Measurements from ENCODE around the gene OR5T1. TPM values are rescaled to one million over a fixed set of nuclear protein-coding genes. Genes with fewer than 3 reads are reported as not detected.

The OR5T1 gene
- total RNA-seq, 1 experiment from 2014 or later, result not detected

DNA sequence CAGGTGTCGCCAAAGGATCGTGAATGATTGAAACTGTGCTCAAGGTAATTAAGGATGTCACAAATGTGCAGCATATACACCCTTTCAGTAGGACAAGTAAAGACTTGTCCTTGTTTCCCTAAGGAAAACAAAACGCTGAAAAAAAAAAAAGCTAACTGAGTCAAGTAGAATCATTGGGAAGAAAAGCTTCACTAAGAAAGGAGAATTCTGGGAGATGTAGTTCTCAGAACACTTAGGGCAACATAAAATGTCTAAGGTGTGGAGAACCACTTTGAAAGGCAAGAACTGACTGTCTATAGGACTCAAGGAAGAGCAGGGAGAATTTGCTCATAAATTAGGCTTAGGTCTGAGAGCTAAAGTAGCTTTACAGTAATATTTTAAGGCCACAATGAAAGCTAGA lies 2.9 kb upstream of the OR5T1 start:
- CTCF ChIA-PET, result no interaction called here
- H3K27me3 ChIP-seq (ENCODE audit: insufficient read depth, low read length), result no peaks in the 10 kb centered on the region
- no peak for ATAC-seq
- POLR2A ChIA-PET, result no interaction called here
- H3K9me2 ChIP-seq (ENCODE audit: insufficient read depth), result no peaks in the 10 kb centered on the region
- peaks cover 0 to 15% of the 10 kb centered on the region in 2 experiments; a peak in 3 of 4 replicates for H3K9me3 ChIP-seq (ENCODE audit: control insufficient read depth in 1 of 2, insufficient read depth in 1 of 2, low read depth in 1 of 2, low read length in 2 of 2)
- RAD21 ChIA-PET (ENCODE audit: low non-redundant PET in 1 of 2, low total read pairs in 2 of 2, uncharacterized antibody in 2 of 2, unreplicated experiment in 2 of 2), result no interaction called here
- no peak for TF ChIP-seq RAD21 (IDR thresholded peaks at IDR 0.05; ENCODE audit: low read depth)
- TF ChIP-seq CEBPB (IDR thresholded peaks at IDR 0.05; ENCODE audit: low read depth), result no peak
- TF ChIP-seq, protein P1, sequence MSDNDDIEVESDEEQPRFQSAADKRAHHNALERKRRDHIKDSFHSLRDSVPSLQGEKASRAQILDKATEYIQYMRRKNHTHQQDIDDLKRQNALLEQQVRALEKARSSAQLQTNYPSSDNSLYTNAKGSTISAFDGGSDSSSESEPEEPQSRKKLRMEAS (IDR thresholded peaks at IDR 0.05), result no peak
- no peak for TF ChIP-seq SIN3A (IDR thresholded peaks at IDR 0.05; ENCODE audit: low read depth)
- TF ChIP-seq, protein P2, sequence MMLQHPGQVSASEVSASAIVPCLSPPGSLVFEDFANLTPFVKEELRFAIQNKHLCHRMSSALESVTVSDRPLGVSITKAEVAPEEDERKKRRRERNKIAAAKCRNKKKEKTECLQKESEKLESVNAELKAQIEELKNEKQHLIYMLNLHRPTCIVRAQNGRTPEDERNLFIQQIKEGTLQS (IDR thresholded peaks at IDR 0.05), result no peak
- no peak for TF ChIP-seq EGR1 (IDR thresholded peaks at IDR 0.05; ENCODE audit: low read depth)
- no peak for TF ChIP-seq ZNF274 (IDR thresholded peaks at IDR 0.05; ENCODE audit: low read depth, low read length)
- no peak for TF ChIP-seq POLR2A (IDR thresholded peaks at IDR 0.05; ENCODE audit: borderline replicate concordance, extremely low read depth, insufficient read depth, insufficient read length)
- no peak for TF ChIP-seq POLR2AphosphoS5 (IDR thresholded peaks at IDR 0.05; ENCODE audit: low read depth, low read length)
- TF ChIP-seq EZH2phosphoT487 (IDR thresholded peaks at IDR 0.05; ENCODE audit: borderline replicate concordance), result no peak
- TF ChIP-seq SP1 (IDR thresholded peaks at IDR 0.05; ENCODE audit: low read depth), result no peak
- no peak for TF ChIP-seq SRF (IDR thresholded peaks at IDR 0.05; ENCODE audit: low read depth)
- no TSS peak for BruUV-seq (replicated peaks)
- H3K9ac ChIP-seq (ENCODE audit: low read length), result no peak overlapping the region
- H4K20me1 ChIP-seq (ENCODE audit: insufficient read depth), result no peaks in the 10 kb centered on the region
- no peak overlapping the region for H2AFZ ChIP-seq (ENCODE audit: low read depth, low read length, poor library complexity, severe bottlenecking)
- no peak for DNase-seq (ENCODE audit: low read depth, low spot score)
- no peaks in the 10 kb centered on the region for H3K79me2 ChIP-seq (ENCODE audit: insufficient read depth, low read length)
- H3K4me1 ChIP-seq (ENCODE audit: control insufficient read depth in 1 of 2, insufficient read depth in 2 of 2, low read length in 2 of 2), result no peaks in the 10 kb centered on the region
- no peaks in the 10 kb centered on the region for H3K36me3 ChIP-seq (ENCODE audit: control insufficient read depth in 1 of 2, insufficient read depth in 2 of 2, low read length in 2 of 2)
- H3K27ac ChIP-seq (ENCODE audit: low read depth, low read length), result no peak overlapping the region
- intact Hi-C loops (cut with micrococcal nuclease), result no loop called here
- no peak overlapping the region for H3K4me3 ChIP-seq (replicated peaks in 1 of 2; ENCODE audit: low read depth in 1 of 2, low read length in 2 of 2)
- no peak overlapping the region for H3K4me2 ChIP-seq (ENCODE audit: low read length)

DNA sequence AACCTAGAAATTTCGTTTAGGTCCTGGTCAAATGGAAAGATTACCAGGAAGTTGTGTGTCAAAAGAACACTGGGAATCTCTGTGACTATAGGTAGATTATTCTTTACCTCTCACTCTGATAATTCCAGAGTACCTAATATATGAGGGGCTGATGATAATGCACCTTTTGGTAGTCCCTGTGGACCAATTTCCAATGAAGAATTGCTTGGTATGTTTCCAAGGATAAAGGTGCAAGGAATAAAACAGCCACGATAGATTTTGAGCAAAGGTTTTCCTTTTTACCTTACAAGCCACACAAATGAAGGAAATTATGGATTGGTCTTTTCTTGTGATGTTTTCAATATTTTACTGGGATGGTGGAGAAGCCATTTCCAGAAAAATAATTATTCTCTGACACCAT lies 18.2 kb downstream of the OR5T1 start, which contains the start of gene OR8H1:
TSS of gene OR8H1 (minus strand) at position 101 of the 400 bp plus-strand sequence. CDS start 1,192 bp downstream, outside the sequence.
- H4K20me1 ChIP-seq (ENCODE audit: insufficient read depth), result no peaks in the 10 kb centered on the region
- H3K4me1 ChIP-seq (ENCODE audit: control insufficient read depth in 1 of 2, insufficient read depth in 2 of 2, low read length in 2 of 2), result no peaks in the 10 kb centered on the region
- no peaks in the 10 kb centered on the region for H3K36me3 ChIP-seq (ENCODE audit: control insufficient read depth in 1 of 2, insufficient read depth in 2 of 2, low read length in 2 of 2)
- no peak for DNase-seq (ENCODE audit: low read depth, low spot score)
- no peaks in the 10 kb centered on the region for H3K79me2 ChIP-seq (ENCODE audit: insufficient read depth, low read length)
- POLR2A ChIA-PET, result no interaction called here
- H3K27ac ChIP-seq (ENCODE audit: low read depth, low read length), result no peak within 1 kb of the TSS
- H3K4me2 ChIP-seq (ENCODE audit: low read length), result no peak within 1 kb of the TSS
- H3K27me3 ChIP-seq (ENCODE audit: insufficient read depth, low read length), result no peaks in the 10 kb centered on the region
- H3K9me3 ChIP-seq (ENCODE audit: control insufficient read depth in 1 of 2, insufficient read depth in 1 of 2, low read depth in 1 of 2, low read length in 2 of 2), result peaks cover 0 to 9% of the 10 kb centered on the region in 2 experiments; a peak in 3 of 4 replicates
- intact Hi-C loops (cut with micrococcal nuclease), result no loop called here
- H3K9ac ChIP-seq (ENCODE audit: low read length), result no peak within 1 kb of the TSS
- no peak within 1 kb of the TSS for H2AFZ ChIP-seq (ENCODE audit: low read depth, low read length, poor library complexity, severe bottlenecking)
- CTCF ChIA-PET, result no interaction called here
- H3K9me2 ChIP-seq (ENCODE audit: insufficient read depth), result no peaks in the 10 kb centered on the region
- ATAC-seq, result no peak
- RAD21 ChIA-PET (ENCODE audit: low non-redundant PET in 1 of 2, low total read pairs in 2 of 2, uncharacterized antibody in 2 of 2, unreplicated experiment in 2 of 2), result no interaction called here
- no peak within 1 kb of the TSS for H3K4me3 ChIP-seq (replicated peaks in 1 of 2; ENCODE audit: low read depth in 1 of 2, low read length in 2 of 2)
- no TSS peak for BruUV-seq (replicated peaks)
- no peak for TF ChIP-seq ZNF274 (IDR thresholded peaks at IDR 0.05; ENCODE audit: low read depth, low read length)
- no peak for TF ChIP-seq SIN3A (IDR thresholded peaks at IDR 0.05; ENCODE audit: low read depth)
- no peak for TF ChIP-seq EZH2phosphoT487 (IDR thresholded peaks at IDR 0.05; ENCODE audit: borderline replicate concordance)
- no peak for TF ChIP-seq CEBPB (IDR thresholded peaks at IDR 0.05; ENCODE audit: low read depth)
- no peak for TF ChIP-seq POLR2AphosphoS5 (IDR thresholded peaks at IDR 0.05; ENCODE audit: low read depth, low read length)
- TF ChIP-seq JUND (IDR thresholded peaks at IDR 0.05), result no peak
- TF ChIP-seq, protein P3, sequence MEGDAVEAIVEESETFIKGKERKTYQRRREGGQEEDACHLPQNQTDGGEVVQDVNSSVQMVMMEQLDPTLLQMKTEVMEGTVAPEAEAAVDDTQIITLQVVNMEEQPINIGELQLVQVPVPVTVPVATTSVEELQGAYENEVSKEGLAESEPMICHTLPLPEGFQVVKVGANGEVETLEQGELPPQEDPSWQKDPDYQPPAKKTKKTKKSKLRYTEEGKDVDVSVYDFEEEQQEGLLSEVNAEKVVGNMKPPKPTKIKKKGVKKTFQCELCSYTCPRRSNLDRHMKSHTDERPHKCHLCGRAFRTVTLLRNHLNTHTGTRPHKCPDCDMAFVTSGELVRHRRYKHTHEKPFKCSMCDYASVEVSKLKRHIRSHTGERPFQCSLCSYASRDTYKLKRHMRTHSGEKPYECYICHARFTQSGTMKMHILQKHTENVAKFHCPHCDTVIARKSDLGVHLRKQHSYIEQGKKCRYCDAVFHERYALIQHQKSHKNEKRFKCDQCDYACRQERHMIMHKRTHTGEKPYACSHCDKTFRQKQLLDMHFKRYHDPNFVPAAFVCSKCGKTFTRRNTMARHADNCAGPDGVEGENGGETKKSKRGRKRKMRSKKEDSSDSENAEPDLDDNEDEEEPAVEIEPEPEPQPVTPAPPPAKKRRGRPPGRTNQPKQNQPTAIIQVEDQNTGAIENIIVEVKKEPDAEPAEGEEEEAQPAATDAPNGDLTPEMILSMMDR (IDR thresholded peaks at IDR 0.05 in 2 of 3, conservative IDR thresholded peaks at IDR 0.05 in 1 of 3; ENCODE audit: borderline replicate concordance in 1 of 3, insufficient read depth in 1 of 3, low read depth in 2 of 3, low read length in 2 of 3), result no peak
- TF ChIP-seq EGR1 (IDR thresholded peaks at IDR 0.05; ENCODE audit: low read depth), result no peak
- TF ChIP-seq POLR2A (IDR thresholded peaks at IDR 0.05; ENCODE audit: borderline replicate concordance, extremely low read depth, insufficient read depth, insufficient read length), result no peak
- TF ChIP-seq, protein P2 (IDR thresholded peaks at IDR 0.05), result no peak
- TF ChIP-seq EZH2 (IDR thresholded peaks at IDR 0.05), result no peak

Data from HCT116 (cell line).